Measurements from ENCODE around the gene LRRTM4. TPM values are rescaled to one million over a fixed set of nuclear protein-coding genes. Genes with fewer than 3 reads are reported as not detected.

The LRRTM4 gene
- total RNA-seq, 2 donors from 2014 or later = not detected

DNA sequence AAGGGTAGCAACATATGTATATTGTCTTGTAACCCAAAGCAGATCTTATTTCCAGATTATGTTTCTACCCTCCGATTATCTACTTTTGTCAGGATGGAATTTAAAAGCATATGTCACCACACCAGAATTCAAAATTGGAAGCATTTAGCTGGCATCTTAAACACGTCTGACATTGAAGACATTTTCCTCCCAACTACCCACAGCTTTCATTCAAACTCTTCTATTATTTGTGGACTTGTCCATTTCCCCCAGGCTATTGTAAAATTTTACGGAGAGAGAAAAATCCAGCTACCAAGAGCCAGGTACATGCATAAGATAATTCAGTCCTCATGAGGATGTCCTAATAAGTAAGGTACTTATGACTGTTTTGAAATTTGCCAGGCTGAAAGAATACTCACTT is 659.3 kb downstream of the LRRTM4 start:
- H3K36me3 Mint-ChIP-seq (ENCODE audit: low read depth) = no peaks in the 10 kb centered on the region
- no peaks in the 10 kb centered on the region for H3K4me1 Mint-ChIP-seq
- H3K4me3 Mint-ChIP-seq = no peak overlapping the region
- H3K9me3 ChIP-seq (ENCODE audit: control insufficient read depth, low read length, poor library complexity, severe bottlenecking) = no peaks in the 10 kb centered on the region
- no peak for DNase-seq
- no peak for ATAC-seq
- H3K27ac Mint-ChIP-seq = no peak overlapping the region
- no peaks in the 10 kb centered on the region for H3K27me3 Mint-ChIP-seq

DNA sequence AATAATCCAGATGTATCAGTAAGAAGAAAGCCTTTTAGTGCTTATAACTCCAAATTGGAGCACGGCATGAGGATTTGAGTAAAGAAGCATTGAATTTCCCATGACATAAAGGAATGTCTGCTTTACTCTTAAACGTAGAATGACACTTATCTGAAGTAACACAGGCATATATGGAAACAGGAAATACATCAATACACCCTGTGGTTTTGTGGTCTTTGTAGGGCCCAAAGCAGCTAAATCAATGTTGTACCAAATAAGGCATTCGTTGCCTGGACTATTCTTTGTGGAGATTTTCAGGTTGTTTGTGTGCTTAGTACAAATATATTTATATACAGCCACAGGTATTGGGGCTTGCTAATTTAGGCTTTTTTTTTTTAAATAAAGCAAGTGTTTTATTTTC is 660.5 kb downstream of the LRRTM4 start:
- H3K9me3 ChIP-seq (ENCODE audit: control insufficient read depth, low read length, poor library complexity, severe bottlenecking) = no peaks in the 10 kb centered on the region
- ATAC-seq (no peak), DNase-seq (no peak)
- no peaks in the 10 kb centered on the region for H3K4me1 Mint-ChIP-seq
- H3K4me3 Mint-ChIP-seq = no peak overlapping the region
- no peaks in the 10 kb centered on the region for H3K36me3 Mint-ChIP-seq (ENCODE audit: low read depth)
- H3K27me3 Mint-ChIP-seq = no peaks in the 10 kb centered on the region
- no peak overlapping the region for H3K27ac Mint-ChIP-seq

GRCh38 chr2:76851000-76851399 is 671.2 kb downstream of the LRRTM4 start:
- H3K9me3 ChIP-seq (ENCODE audit: control insufficient read depth, low read length, poor library complexity, severe bottlenecking) = no peaks in the 10 kb centered on the region
- DNase-seq = no peak
- Mint-ChIP-seq H3K27ac (no peak overlapping the region), H3K27me3 (no peaks in the 10 kb centered on the region), H3K4me1 (no peaks in the 10 kb centered on the region), H3K4me3 (no peak overlapping the region), H3K36me3 (ENCODE audit: low read depth) (no peaks in the 10 kb centered on the region)
- ATAC-seq = no peak

DNA sequence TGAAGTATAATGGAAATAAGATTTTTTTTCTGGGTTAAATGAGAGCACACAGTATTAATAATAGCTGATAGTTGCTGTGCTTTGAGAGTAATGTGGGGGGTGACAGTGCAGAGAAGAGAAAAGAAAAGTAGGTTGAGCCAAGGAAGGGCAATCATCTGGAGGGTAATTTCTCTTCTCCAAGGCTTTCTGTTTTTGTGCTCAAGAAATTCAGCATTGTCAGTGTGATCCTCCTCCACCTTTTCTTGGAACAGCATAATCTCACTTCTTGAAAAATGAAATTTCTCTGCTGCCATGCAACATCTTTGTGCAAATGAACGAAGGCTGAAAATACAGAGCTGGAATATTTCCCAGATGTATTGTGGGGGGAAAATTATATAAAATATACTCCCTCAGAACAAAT is 673.1 kb downstream of the LRRTM4 start:
- Mint-ChIP-seq H3K36me3 (ENCODE audit: low read depth) (no peaks in the 10 kb centered on the region), H3K4me3 (no peak overlapping the region), H3K27ac (no peak overlapping the region), H3K27me3 (no peaks in the 10 kb centered on the region), H3K4me1 (no peaks in the 10 kb centered on the region)
- DNase-seq (no peak), ATAC-seq (no peak)
- no peaks in the 10 kb centered on the region for H3K9me3 ChIP-seq (ENCODE audit: control insufficient read depth, low read length, poor library complexity, severe bottlenecking)

- no peak for DNase-seq
- ATAC-seq = no peak
- H3K36me3 Mint-ChIP-seq (ENCODE audit: low read depth) = no peaks in the 10 kb centered on the region
- H3K27me3 Mint-ChIP-seq = no peaks in the 10 kb centered on the region
- H3K4me3 Mint-ChIP-seq = no peak overlapping the region
- H3K4me1 Mint-ChIP-seq = no peaks in the 10 kb centered on the region
- H3K9me3 ChIP-seq (ENCODE audit: control insufficient read depth, low read length, poor library complexity, severe bottlenecking) = no peaks in the 10 kb centered on the region
- H3K27ac Mint-ChIP-seq = no peak overlapping the region
Observed at GRCh38 chr2:76839826-76840225, 682.4 kb downstream of the LRRTM4 start.

DNA sequence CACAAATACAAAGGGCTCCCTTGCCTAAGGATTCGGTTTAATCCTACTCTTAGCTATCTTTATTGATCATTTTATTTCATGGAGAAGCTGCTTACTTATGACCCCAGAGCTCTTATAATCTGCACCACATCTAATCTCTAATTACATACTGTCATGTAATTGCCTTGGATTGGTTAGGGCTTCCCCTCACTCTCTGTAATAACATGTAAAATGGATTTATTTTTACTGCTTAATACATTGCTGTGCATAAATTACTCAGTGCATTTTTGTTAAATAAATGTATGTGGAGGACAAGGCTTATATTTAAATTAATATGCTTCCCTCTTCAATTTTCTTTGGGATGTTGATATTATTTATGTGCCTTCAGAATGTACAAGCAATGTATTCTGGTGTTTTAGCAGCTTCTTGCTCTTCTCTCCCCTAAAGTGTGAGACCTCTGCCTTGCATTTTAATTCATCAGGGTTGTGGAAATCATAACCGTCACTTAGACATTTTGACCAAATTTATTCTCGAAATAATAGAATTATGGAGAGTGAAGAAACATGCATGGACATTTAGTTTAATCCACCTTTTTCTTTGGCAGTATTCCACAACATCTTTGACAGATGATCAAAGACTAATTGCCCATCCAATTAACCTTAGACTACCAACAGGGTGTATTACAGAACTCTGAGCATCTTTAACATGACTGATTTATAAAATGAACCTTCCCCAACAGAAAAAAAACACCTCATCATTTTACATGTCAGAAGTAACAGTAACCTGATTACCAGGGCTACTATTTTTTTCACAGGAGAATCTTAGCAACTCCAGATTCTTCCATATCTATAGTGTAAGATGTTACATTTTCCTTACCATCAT is 692.6 kb downstream of the LRRTM4 start:
- Mint-ChIP-seq H3K27me3 (no peaks in the 10 kb centered on the region), H3K27ac (no peak overlapping the region), H3K36me3 (ENCODE audit: low read depth) (no peaks in the 10 kb centered on the region), H3K4me1 (no peaks in the 10 kb centered on the region), H3K4me3 (no peak overlapping the region)
- no peaks in the 10 kb centered on the region for H3K9me3 ChIP-seq (ENCODE audit: control insufficient read depth, low read length, poor library complexity, severe bottlenecking)
- ATAC-seq (no peak), DNase-seq (no peak)

DNA sequence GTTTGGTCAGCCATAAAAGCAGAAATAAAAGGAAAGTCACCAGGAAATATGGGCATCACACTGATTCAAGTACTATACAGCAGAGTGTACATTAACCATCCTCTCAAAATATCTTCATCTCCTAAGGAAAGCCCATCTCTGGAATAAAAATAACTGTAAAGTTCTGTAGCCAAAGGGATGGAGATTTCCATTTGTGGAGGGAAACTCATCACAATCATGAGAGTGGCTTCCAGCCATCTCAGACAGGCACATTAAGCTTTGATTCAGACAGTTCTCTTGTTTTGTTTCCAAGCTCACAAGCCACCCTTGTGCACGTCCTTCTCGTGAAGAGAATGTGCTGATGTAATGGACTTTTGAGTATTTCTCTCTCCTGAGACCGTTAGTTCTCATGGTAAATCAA is 695.5 kb downstream of the LRRTM4 start:
- no peak overlapping the region for H3K27ac Mint-ChIP-seq
- no peaks in the 10 kb centered on the region for H3K36me3 Mint-ChIP-seq (ENCODE audit: low read depth)
- H3K9me3 ChIP-seq (ENCODE audit: control insufficient read depth, low read length, poor library complexity, severe bottlenecking) = no peaks in the 10 kb centered on the region
- no peak for ATAC-seq
- H3K4me3 Mint-ChIP-seq = no peak overlapping the region
- no peak for DNase-seq
- H3K4me1 Mint-ChIP-seq = no peaks in the 10 kb centered on the region
- H3K27me3 Mint-ChIP-seq = no peaks in the 10 kb centered on the region

DNA sequence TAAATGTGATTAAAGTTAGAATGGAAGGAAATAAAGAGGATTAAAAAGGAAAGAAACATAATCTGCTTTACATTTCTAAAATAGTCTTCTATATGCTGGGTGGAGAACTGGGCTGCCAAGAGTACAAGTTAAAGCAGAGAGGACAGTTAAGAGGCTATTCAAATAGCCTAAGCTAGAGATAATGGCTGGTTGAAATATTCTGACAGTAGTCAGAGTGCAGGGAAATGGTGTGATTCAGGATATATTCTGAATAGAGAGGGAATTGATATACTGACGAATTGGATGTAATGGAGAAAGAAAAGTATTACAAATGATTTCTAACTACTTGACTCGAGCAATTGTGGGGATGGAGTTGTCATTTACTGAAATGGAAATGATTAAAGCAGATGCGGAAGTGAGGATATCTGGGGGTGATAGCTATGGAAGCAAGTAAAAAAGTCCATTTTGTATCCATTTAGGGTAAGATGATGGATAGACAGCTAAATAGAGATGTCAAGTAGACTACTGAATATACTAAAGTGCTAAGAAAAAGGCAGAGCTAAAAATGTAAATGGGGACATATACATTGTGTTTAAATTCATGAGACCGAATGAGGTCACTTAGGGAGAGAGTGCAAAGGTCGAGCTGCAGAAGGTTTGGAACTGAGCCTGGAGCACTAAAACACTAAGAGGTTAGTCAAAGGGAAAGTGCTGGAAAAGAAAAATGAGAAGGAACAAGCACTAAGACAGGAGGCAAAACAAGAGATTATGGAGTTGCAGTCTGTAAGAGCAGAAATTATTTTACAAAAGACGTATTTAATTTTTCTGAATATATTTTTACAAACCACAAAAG is 696.8 kb downstream of the LRRTM4 start:
- Mint-ChIP-seq H3K4me3 (no peak overlapping the region), H3K4me1 (no peaks in the 10 kb centered on the region), H3K27ac (no peak overlapping the region), H3K27me3 (no peaks in the 10 kb centered on the region), H3K36me3 (ENCODE audit: low read depth) (no peaks in the 10 kb centered on the region)
- no peak for ATAC-seq
- no peak for DNase-seq
- H3K9me3 ChIP-seq (ENCODE audit: control insufficient read depth, low read length, poor library complexity, severe bottlenecking) = no peaks in the 10 kb centered on the region

DNA sequence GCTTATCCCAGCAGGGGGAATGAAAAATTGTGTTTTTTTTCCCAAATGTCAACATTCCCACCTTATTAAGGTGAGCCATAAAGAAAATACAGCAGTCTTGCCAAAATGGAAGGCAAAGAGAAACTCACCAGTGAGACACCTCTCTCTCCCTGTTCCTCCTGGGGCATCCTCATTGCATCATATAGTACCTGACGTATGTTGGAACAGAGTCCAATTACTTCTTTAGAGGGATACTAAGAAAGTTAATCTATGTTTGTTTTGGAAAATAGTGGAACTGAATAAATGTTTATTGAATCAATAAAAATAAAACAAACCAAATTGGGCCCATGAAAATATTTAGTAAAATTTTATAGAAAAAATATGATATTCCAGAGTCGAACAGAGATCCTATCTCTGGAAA is 700.4 kb downstream of the LRRTM4 start:
- no peaks in the 10 kb centered on the region for H3K4me1 Mint-ChIP-seq
- H3K27ac Mint-ChIP-seq = no peak overlapping the region
- no peak overlapping the region for H3K4me3 Mint-ChIP-seq
- ATAC-seq (no peak), DNase-seq (no peak)
- H3K9me3 ChIP-seq (ENCODE audit: control insufficient read depth, low read length, poor library complexity, severe bottlenecking) = no peaks in the 10 kb centered on the region
- H3K27me3 Mint-ChIP-seq = no peaks in the 10 kb centered on the region
- H3K36me3 Mint-ChIP-seq (ENCODE audit: low read depth) = no peaks in the 10 kb centered on the region

DNA sequence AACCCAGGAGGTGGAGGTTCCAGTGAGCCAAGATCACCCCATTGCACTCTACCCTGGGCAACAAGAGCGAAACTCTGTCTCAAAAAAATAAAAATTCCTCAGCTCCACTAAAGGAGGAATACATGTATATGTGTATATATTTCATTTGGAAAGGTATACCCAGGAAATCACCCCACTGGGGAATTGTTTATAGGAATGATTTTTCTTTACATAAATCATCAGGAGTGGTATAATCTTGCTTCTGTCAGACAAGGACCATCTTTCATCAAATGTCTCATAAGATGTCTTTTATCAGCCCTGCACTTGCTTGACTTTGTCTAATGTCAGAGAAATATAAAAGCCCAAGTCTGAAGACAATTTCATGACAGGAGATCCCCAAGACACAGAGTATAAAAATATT is 709.1 kb downstream of the LRRTM4 start:
- H3K9me3 ChIP-seq (ENCODE audit: control insufficient read depth, low read length, poor library complexity, severe bottlenecking) = peaks cover 5% of the 10 kb centered on the region
- DNase-seq = no peak

GRCh38 chr2:76812156-76812555 is 710.0 kb downstream of the LRRTM4 start:
- H3K27me3 Mint-ChIP-seq = no peaks in the 10 kb centered on the region
- no peak for ATAC-seq
- H3K9me3 ChIP-seq (ENCODE audit: control insufficient read depth, low read length, poor library complexity, severe bottlenecking) = peaks cover 5% of the 10 kb centered on the region
- no peak overlapping the region for H3K4me3 Mint-ChIP-seq
- no peak overlapping the region for H3K27ac Mint-ChIP-seq
- H3K36me3 Mint-ChIP-seq (ENCODE audit: low read depth) = no peaks in the 10 kb centered on the region
- DNase-seq = no peak
- no peaks in the 10 kb centered on the region for H3K4me1 Mint-ChIP-seq

More for the DNA sequence above, 709.1 kb downstream of the LRRTM4 start:
- no peaks in the 10 kb centered on the region for H3K36me3 Mint-ChIP-seq (ENCODE audit: low read depth)
- ATAC-seq = no peak
- H3K27ac Mint-ChIP-seq = no peak overlapping the region
- H3K4me1 Mint-ChIP-seq = no peaks in the 10 kb centered on the region
- no peaks in the 10 kb centered on the region for H3K27me3 Mint-ChIP-seq
- H3K4me3 Mint-ChIP-seq = no peak overlapping the region

GRCh38 chr2:76809136-76809535 is 713.0 kb downstream of the LRRTM4 start:
- H3K27ac Mint-ChIP-seq = no peak overlapping the region
- ATAC-seq (no peak), DNase-seq (no peak)
- H3K4me1 Mint-ChIP-seq = no peaks in the 10 kb centered on the region
- H3K36me3 Mint-ChIP-seq (ENCODE audit: low read depth) = no peaks in the 10 kb centered on the region
- no peaks in the 10 kb centered on the region for H3K27me3 Mint-ChIP-seq
- no peak overlapping the region for H3K4me3 Mint-ChIP-seq
- H3K9me3 ChIP-seq (ENCODE audit: control insufficient read depth, low read length, poor library complexity, severe bottlenecking) = peaks cover 5% of the 10 kb centered on the region

- H3K9me3 ChIP-seq (ENCODE audit: control insufficient read depth, low read length, poor library complexity, severe bottlenecking) = peaks cover 7% of the 10 kb centered on the region
- ATAC-seq = no peak
- no peak for DNase-seq
- Mint-ChIP-seq H3K36me3 (ENCODE audit: low read depth) (no peaks in the 10 kb centered on the region), H3K4me1 (no peaks in the 10 kb centered on the region), H3K4me3 (no peak overlapping the region), H3K27ac (no peak overlapping the region), H3K27me3 (no peaks in the 10 kb centered on the region)
Observed at GRCh38 chr2:76808732-76809131, 713.4 kb downstream of the LRRTM4 start.

Data from T-helper 17 cell (primary cell).